Mesendoderm (in vitro differentiated cells): ENCODE results near the gene NCOA1.

ENCODE experiments used
- DNase-seq: peaks from one replicate; pipeline ENCODE4 v3.0.0; 2013
- H2AK5ac ChIP-seq: 2 replicates; pipeline ENCODE4 v1.6.1; 2013; ENCODE audit warnings: low read length, inconsistent platforms
- H2BK120ac ChIP-seq: 2 replicates; pipeline ENCODE4 v1.6.1; 2013; ENCODE audit warnings: low read depth, mild to moderate bottlenecking, low read length, moderate library complexity, mixed read lengths
- H2BK15ac ChIP-seq: replicated peaks from 2 replicates; pipeline ENCODE4 v1.6.1; 2013; ENCODE audit warnings: low read depth, mild to moderate bottlenecking, moderate library complexity
- H2BK5ac ChIP-seq: 2 replicates; pipeline ENCODE4 v1.6.1; 2013; ENCODE audit warnings: low read length, inconsistent platforms
- H3K18ac ChIP-seq: 2 replicates; pipeline ENCODE4 v1.6.1; 2013; ENCODE audit warnings: mild to moderate bottlenecking, low read length, mixed read lengths
- H3K23ac ChIP-seq: one replicate; pipeline ENCODE4 v1.6.1; 2013; ENCODE audit warnings: low read length
- H3K27ac ChIP-seq: 2 replicates; pipeline ENCODE4 v1.5.1; 2013; ENCODE audit warnings: low read depth, mild to moderate bottlenecking, inconsistent platforms, low read length, moderate library complexity
- H3K27me3 ChIP-seq: 2 replicates; pipeline ENCODE4 v1.6.1; 2013; ENCODE audit warnings: low read length, control low read depth, mild to moderate bottlenecking, inconsistent platforms; ENCODE audit not compliant: insufficient read depth, poor library complexity
- H3K36me3 ChIP-seq: 2 replicates; pipeline ENCODE4 v1.6.1; 2013; ENCODE audit warnings: low read length, inconsistent platforms; ENCODE audit not compliant: control insufficient read depth, insufficient read depth
- H3K4ac ChIP-seq: one replicate; pipeline ENCODE4 v1.6.1; 2013; ENCODE audit warnings: low read depth, mild to moderate bottlenecking, low read length, moderate library complexity
- H3K4me1 ChIP-seq: 2 replicates; pipeline ENCODE4 v1.6.1; 2013; ENCODE audit warnings: low read depth, low read length, inconsistent platforms; ENCODE audit not compliant: control insufficient read depth
- H3K4me2 ChIP-seq: 2 replicates; pipeline ENCODE4 v1.6.1; 2013; ENCODE audit warnings: low read length
- H3K4me3 ChIP-seq: 2 replicates; pipeline ENCODE4 v1.5.1; 2013; ENCODE audit warnings: mild to moderate bottlenecking, low read length
- H3K56ac ChIP-seq: one replicate; pipeline ENCODE4 v1.6.1; 2013; ENCODE audit warnings: low read length
- H3K79me1 ChIP-seq: 2 replicates; pipeline ENCODE4 v1.6.1; 2013; ENCODE audit warnings: low read length, inconsistent platforms
- H3K79me2 ChIP-seq: 2 replicates; pipeline ENCODE4 v1.6.1; 2013; ENCODE audit warnings: mild to moderate bottlenecking, low read length; ENCODE audit not compliant: control insufficient read depth, insufficient read depth
- H3K9ac ChIP-seq: 2 replicates; pipeline ENCODE4 v1.6.1; 2013; ENCODE audit warnings: low read length, inconsistent platforms
- H4K5ac ChIP-seq: one replicate; pipeline ENCODE4 v1.6.1; 2013; ENCODE audit warnings: low read length
- H4K8ac ChIP-seq: one replicate; pipeline ENCODE4 v1.6.1; 2013; ENCODE audit warnings: low read depth, mild to moderate bottlenecking, control low read depth, low read length, moderate library complexity
- WGBS: extraction: QIAGEN DNeasy Blood & Tissue Kit; methylation state at CpG from one replicate; pipeline ENCODE4 v1.1.7; 2013; ENCODE audit warnings: low lambda C conversion rate, missing lambda C conversion rate; ENCODE audit not compliant: insufficient coverage; ENCODE audit errors: extremely low coverage; 5-methylcytosine and 5-hydroxymethylcytosine counted together

NCOA1 gene

DNA sequence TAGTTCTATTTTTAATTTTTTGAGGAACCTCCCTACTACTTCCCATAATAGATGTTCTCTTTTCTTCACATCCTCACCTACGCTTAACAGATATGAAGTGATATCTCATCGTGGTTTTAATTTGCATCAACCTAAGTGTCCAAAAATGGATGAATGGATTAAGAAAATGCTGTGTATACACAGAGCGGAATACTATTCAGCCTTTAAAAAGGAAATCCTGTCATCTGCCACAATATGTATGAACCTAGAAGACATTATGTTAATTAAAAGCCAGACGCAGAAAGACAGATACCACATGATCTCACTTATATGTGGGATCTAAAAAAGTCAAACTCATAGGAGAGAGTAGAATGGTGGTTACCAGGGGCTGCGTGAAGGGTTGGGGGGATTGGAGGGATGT, 189.1 kb downstream of the NCOA1 start:
- no peak overlapping the region for H2AK5ac ChIP-seq
- H3K4ac ChIP-seq, result no peak overlapping the region
- no peaks in the 10 kb centered on the region for H3K4me1 ChIP-seq
- H3K27ac ChIP-seq, result no peak overlapping the region
- no peak overlapping the region for H3K56ac ChIP-seq
- no peak overlapping the region for H4K5ac ChIP-seq
- H3K4me3 ChIP-seq, result no peak overlapping the region
- no peaks in the 10 kb centered on the region for H3K36me3 ChIP-seq
- H3K18ac ChIP-seq, result no peak overlapping the region
- H2BK5ac ChIP-seq, result no peak overlapping the region
- no peak overlapping the region for H3K4me2 ChIP-seq
- H3K9ac ChIP-seq, result no peak overlapping the region
- DNase-seq, result no peak
- no peaks in the 10 kb centered on the region for H3K27me3 ChIP-seq
- H4K8ac ChIP-seq, result no peak overlapping the region
- no peaks in the 10 kb centered on the region for H3K79me1 ChIP-seq
- H3K79me2 ChIP-seq, result no peaks in the 10 kb centered on the region
- H2BK15ac ChIP-seq, result no peak overlapping the region
- no CpG with 5 or more reads among the region's 5 CpGs for WGBS
- H2BK120ac ChIP-seq, result no peak overlapping the region
- H3K23ac ChIP-seq, result no peak overlapping the region

DNA sequence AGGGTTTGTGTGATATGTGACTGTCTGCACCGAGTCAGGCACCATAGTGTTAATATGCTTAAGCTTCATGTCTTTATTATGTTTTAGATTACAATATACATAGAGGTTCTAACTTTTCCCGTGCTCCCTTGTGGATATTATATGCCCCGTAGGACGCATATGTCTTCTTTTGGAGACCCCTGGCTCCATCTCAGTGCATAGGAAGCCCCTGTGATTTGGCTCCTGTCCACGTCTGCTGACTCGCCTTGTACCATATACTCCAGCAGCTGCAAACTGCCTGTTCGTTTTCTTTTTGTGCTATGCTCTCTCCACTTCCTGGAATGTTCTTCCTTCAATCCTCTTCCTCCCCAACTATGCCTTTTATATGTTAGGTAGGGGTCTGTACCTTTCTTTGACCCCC, 191.2 kb downstream of the NCOA1 start:
- H2BK5ac ChIP-seq, result no peak overlapping the region
- H2AK5ac ChIP-seq, result no peak overlapping the region
- H3K79me2 ChIP-seq, result no peaks in the 10 kb centered on the region
- no peak overlapping the region for H3K9ac ChIP-seq
- no peak overlapping the region for H3K4ac ChIP-seq
- no peak overlapping the region for H2BK15ac ChIP-seq
- no peak for DNase-seq
- no CpG with 5 or more reads among the region's 7 CpGs for WGBS
- H3K27ac ChIP-seq, result no peak overlapping the region
- H2BK120ac ChIP-seq, result no peak overlapping the region
- no peak overlapping the region for H3K23ac ChIP-seq
- no peaks in the 10 kb centered on the region for H3K79me1 ChIP-seq
- H3K18ac ChIP-seq, result no peak overlapping the region
- no peak overlapping the region for H3K56ac ChIP-seq
- no peak overlapping the region for H4K5ac ChIP-seq
- H3K4me1 ChIP-seq, result no peaks in the 10 kb centered on the region
- H3K4me2 ChIP-seq, result no peak overlapping the region
- H3K27me3 ChIP-seq, result no peaks in the 10 kb centered on the region
- no peak overlapping the region for H3K4me3 ChIP-seq
- H3K36me3 ChIP-seq, result no peaks in the 10 kb centered on the region
- H4K8ac ChIP-seq, result no peak overlapping the region

DNA sequence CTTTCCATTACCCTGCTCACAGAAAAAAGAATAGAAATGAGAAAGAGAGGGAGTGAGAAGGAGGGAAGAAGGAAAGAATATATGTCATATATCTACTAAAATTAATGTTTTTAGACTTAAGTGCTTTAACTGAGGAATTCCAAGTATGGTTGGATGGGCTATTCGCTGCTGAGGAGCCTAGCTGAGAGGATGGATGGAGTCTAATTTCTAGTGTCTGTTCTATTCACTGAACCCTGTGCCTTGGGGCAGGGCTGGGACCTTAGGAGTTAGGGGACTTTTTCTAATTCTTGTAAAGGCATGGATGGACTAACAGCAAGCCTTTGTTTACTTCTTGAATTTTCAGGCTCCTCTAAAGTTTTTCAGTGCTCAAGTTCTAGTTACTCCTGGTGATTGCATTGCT, 192.4 kb downstream of the NCOA1 start:
- Histone ChIP-seq H3K79me1 (no peaks in the 10 kb centered on the region), H2AK5ac (no peak overlapping the region), H3K4me1 (no peaks in the 10 kb centered on the region), H2BK15ac (no peak overlapping the region), H3K27me3 (no peaks in the 10 kb centered on the region), H3K4me2 (no peak overlapping the region), H3K4ac (no peak overlapping the region), H2BK5ac (no peak overlapping the region), H4K5ac (no peak overlapping the region), H3K9ac (no peak overlapping the region), H3K56ac (no peak overlapping the region), H4K8ac (no peak overlapping the region), H2BK120ac (no peak overlapping the region), H3K27ac (no peak overlapping the region), H3K23ac (no peak overlapping the region), H3K79me2 (no peaks in the 10 kb centered on the region), H3K18ac (no peak overlapping the region), H3K36me3 (no peaks in the 10 kb centered on the region), H3K4me3 (no peak overlapping the region)
- no CpG with 5 or more reads among the region's 1 CpG for WGBS
- DNase-seq, result no peak

DNA sequence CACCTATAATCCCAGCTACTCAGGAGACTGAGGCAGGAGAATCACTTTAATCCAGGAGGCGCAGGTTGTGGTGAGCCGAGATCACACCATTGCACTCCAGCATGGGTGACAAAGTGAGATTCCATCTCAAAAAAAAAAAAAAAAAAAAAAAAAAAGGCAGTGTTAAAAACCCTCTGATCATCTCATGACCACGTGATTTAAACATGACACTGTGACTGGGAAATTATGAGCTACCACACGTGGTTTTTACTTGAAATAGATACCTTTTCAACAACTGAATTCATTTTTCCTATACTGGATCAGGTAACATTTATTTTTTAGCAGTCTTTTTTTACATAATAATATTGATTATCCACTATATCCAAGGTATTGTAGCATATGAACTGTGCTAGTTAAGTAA, 199.5 kb downstream of the NCOA1 start:
- DNase-seq, result no peak
- H3K36me3 ChIP-seq, result no peaks in the 10 kb centered on the region
- H3K4ac ChIP-seq, result no peak overlapping the region
- H3K18ac ChIP-seq, result no peak overlapping the region
- H3K56ac ChIP-seq, result no peak overlapping the region
- no peak overlapping the region for H3K27ac ChIP-seq
- H2BK5ac ChIP-seq, result no peak overlapping the region
- H2BK120ac ChIP-seq, result no peak overlapping the region
- no CpG with 5 or more reads among the region's 4 CpGs for WGBS
- no peak overlapping the region for H4K5ac ChIP-seq
- H2AK5ac ChIP-seq, result no peak overlapping the region
- no peak overlapping the region for H3K4me2 ChIP-seq
- no peak overlapping the region for H4K8ac ChIP-seq
- H3K23ac ChIP-seq, result no peak overlapping the region
- no peaks in the 10 kb centered on the region for H3K79me1 ChIP-seq
- no peak overlapping the region for H3K9ac ChIP-seq
- H2BK15ac ChIP-seq, result no peak overlapping the region
- H3K27me3 ChIP-seq, result no peaks in the 10 kb centered on the region
- H3K4me3 ChIP-seq, result no peak overlapping the region
- H3K4me1 ChIP-seq, result no peaks in the 10 kb centered on the region
- no peaks in the 10 kb centered on the region for H3K79me2 ChIP-seq

DNA sequence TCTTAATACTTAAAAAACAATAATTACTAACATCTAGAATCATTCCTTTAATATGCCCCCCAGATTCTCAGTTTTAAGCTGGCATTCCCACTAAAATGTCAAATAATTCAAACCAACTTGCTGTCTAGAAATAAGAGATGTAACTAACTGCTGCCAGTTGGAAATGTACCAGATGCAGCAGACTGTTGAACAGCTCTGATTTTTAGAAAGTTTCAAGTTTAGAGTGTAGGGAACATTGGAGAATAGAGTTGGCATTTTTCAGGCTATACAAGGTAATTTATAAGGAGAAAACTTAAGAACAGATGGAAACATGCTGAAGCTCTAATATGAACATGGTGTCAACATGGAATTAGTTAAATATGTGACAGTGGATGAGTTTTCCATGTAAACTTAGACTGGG, 200.8 kb downstream of the NCOA1 start:
- H3K23ac ChIP-seq, result no peak overlapping the region
- H4K5ac ChIP-seq, result no peak overlapping the region
- H3K79me2 ChIP-seq, result no peaks in the 10 kb centered on the region
- no peak overlapping the region for H3K4me2 ChIP-seq
- no peak overlapping the region for H3K4ac ChIP-seq
- H3K18ac ChIP-seq, result no peak overlapping the region
- no peak for DNase-seq
- no peak overlapping the region for H3K4me3 ChIP-seq
- no peak overlapping the region for H3K27ac ChIP-seq
- no peak overlapping the region for H2AK5ac ChIP-seq
- no peaks in the 10 kb centered on the region for H3K27me3 ChIP-seq
- H4K8ac ChIP-seq, result no peak overlapping the region
- H2BK5ac ChIP-seq, result no peak overlapping the region
- H3K56ac ChIP-seq, result no peak overlapping the region
- no peak overlapping the region for H2BK15ac ChIP-seq
- H3K4me1 ChIP-seq, result no peaks in the 10 kb centered on the region
- H3K79me1 ChIP-seq, result no peaks in the 10 kb centered on the region
- H2BK120ac ChIP-seq, result no peak overlapping the region
- no peaks in the 10 kb centered on the region for H3K36me3 ChIP-seq
- no peak overlapping the region for H3K9ac ChIP-seq

DNA sequence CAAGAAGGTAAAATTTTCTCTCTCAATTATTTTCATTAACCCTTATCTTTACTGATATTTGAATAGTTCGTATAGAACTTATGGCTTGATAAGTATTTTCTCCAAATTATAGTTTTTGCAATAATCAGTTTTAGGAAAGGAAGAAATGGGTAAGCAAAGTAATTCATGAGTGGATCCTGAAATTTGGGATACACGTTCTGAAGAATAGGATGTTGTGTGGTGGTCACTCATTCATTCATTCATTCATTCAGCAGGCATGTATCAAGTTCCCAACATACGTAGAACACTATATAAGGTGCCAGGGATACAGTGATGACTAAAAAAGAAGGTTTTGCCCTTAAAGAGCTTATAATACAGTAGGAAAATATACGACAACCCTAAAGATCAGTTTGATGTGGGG, 206.7 kb downstream of the NCOA1 start:
- Histone ChIP-seq H3K4ac (no peak overlapping the region), H3K56ac (no peak overlapping the region), H3K18ac (no peak overlapping the region), H4K5ac (no peak overlapping the region), H2BK5ac (no peak overlapping the region), H3K4me3 (no peak overlapping the region), H3K79me1 (no peaks in the 10 kb centered on the region), H3K27ac (no peak overlapping the region), H3K23ac (no peak overlapping the region), H3K4me2 (no peak overlapping the region), H4K8ac (no peak overlapping the region), H3K4me1 (no peaks in the 10 kb centered on the region), H3K27me3 (no peaks in the 10 kb centered on the region), H3K36me3 (no peaks in the 10 kb centered on the region), H3K9ac (no peak overlapping the region), H3K79me2 (no peaks in the 10 kb centered on the region), H2BK15ac (no peak overlapping the region), H2BK120ac (no peak overlapping the region), H2AK5ac (no peak overlapping the region)
- DNase-seq, result no peak
- no CpG with 5 or more reads among the region's 4 CpGs for WGBS
